HuH-7 (cell line): ENCODE results near the gene SALL4.

Experiments used
- DNase-seq: peaks from one replicate; pipeline ENCODE4 v3.0.0; 2011; ENCODE audit warnings: low spot score

SALL4 gene

DNA sequence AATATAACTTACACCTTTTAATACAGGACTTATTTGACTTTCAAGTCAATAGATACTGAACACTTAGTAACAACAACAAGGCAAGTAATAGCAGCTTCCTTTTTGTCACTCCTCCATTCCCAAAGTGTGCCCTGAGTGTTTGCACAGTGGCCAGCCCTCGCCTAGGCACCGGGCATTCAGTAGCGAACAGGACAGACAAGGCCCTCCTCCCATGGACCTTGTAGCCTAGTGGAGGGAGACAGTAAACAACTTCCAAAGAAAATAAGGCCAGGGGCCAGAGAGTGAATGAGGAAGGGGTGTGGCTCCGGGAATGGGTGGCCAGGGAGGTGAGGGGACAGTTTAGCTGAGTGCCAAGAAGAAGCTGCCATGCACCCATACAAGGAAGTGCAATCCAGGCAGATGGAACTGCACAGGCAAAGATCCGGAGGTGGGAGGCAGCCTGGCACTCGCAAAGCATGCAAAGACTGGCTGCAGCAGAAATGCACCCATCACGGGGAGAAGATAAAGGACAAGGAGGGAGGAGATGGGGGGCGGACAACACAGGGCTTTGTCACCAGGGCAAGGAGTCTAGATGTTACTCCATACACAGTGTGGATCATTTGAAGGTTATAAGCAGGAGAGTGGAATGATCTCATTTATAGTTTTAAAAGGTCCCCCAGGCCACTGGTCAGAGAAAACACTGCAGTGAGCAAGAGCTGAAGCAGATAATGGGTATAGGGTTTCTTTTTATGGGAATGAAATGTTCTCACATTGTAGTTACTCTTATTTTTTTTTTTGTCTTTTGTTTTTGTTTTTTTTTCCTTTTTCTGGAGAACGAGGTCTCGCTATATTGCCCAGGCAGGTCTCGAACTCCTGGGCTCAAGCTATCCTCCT, 66.4 kb downstream of the SALL4 start:
- DNase-seq: no peak

DNA sequence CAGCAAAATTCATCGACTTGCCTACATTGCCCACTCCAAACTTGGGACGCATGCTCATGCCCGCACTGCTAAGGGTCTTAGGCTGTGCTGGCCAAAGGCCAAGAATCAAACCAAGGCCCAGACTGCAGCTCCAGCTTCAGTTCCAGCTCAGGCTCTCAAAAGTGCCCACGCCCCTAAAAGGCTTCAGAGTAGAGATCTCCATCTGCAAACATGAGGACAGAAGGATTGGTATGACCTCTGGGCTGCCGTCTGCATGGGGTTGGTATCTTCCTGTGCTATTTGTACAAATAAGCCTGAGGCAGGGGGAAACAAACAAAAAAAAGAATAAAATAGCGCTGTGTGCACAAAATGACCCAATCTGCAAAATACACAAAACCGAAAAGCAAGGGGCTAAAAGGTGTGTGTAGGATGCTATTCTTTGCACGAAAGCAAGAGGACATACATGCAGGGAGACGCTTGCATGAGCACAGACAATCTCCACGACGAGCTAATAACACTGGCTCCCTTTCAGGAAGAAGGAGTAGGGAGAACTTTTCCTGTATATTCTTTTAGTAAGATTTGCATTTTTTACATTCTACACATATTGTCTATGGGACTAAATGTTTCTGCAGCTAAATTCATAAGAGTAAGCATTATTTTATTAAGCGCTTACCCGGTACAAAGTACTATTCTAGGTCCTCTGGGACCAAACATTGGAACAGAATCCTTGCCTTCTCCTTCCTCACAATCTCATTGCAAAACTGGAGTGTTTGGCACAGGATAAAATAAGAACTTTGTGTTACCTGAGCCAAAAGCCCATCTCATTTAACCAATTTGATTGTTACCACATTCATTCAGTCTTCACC, 67.2 kb downstream of the SALL4 start:
- DNase-seq: no peak

DNA sequence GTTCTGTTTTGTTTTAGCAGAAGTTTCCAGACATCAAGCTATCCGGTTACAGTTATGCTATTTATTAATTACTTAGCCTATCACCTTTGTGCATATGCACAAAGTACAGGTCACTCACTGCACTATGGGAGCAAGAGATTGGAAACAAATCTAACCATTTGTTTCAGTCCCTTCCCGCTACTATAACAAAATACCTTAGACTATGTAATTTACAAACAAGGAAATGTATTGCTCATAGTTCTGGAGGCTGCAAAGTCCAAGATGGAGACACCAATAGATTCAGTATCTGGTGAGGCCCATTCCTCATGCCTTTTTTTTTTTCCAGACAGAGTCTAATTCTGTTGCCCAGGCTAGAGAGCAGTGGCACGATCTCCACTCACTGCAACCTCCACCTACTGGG, 69.3 kb downstream of the SALL4 start:
- no peak for DNase-seq
